Measurements from ENCODE around the gene SLC23A2.

Gene SLC23A2

DNA sequence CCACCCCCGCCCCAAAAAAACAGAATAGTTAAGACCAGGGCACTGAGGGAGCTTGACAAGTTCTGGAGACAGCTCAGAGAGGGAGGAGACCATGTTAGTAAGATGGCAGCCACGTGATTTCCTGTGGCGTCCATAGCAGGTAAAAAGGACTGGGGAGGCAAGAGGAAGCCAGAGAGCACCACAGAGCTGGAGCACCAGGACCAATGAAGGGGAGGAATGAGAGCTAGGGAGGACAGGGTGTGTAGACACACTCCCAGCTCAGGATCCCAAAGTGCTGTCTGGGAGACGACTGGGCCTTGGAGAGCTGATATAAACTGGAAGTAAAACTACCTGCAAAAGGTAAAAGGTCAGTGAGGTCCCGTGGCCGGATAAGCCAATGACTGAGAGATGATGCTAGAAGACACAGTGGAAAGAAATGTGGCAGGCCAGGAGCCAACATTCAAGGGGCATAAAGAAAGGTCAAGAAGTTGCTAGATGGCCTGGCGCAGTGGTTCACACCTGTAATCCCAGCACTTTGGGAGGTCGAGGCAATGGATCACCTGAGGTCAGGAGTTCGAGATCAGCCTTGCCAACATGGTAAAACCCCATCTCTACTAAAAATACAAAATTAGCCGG is 39.0 kb downstream of the SLC23A2 start:
- no peak for DNase-seq

DNA sequence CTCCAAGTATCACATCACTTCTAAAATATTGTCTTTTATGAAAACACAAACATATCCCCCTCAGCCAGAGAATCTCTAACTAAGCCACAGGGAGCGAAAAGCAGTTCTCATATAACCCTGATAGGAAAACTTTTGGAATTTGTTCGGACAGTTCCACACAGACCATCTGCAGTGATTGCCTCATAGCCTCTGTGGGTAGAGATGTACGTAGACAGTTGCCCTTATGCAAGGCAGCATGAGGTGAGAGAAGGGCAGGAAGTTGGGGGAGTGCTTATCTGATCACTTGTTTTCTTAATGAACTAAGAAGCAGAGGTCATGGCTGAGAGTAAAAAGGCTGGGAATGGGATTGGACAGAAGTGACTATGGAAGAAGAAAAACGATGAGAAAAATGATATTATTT is 39.6 kb downstream of the SLC23A2 start:
- no peak for DNase-seq

DNA sequence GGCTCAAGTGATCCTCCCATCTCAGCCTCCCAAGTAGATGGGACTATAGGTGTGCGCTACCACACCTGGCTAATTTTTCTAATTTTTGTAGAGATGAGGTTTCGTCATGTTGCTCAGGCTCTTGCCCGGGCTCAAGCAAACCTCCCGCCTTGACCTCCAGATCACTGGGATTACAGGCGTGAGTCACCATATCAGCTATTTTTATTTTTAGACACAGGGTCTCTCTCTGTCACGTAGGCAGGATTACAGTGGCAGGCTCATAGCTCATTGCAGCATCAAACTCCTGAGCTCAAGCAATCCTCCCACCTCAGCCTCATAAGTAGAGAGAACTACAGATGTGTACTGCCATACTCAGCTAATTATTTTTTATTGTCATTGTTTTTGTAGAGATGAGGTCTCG is 41.7 kb downstream of the SLC23A2 start:
- no peak for DNase-seq

DNA sequence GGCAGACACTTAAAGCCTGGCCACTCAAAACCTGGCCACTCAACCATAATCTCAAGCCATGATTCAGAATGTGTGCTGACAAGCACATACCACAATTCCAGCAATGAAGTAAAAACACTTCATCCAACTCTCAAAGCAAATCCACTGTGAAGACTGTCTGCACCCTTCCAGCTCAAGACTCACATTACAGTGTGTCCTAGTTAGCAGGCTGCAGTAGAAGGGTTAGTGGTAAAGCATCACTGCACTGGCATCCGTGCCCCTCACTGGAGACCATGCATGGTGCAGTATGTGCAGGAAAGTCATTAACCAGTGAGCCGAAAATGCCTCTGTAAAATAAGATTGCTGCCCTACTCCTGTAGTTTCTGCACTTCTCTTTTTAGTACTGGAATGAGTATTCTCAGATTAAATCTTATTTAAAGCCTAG is 43.4 kb downstream of the SLC23A2 start:
- no peak for DNase-seq

DNA sequence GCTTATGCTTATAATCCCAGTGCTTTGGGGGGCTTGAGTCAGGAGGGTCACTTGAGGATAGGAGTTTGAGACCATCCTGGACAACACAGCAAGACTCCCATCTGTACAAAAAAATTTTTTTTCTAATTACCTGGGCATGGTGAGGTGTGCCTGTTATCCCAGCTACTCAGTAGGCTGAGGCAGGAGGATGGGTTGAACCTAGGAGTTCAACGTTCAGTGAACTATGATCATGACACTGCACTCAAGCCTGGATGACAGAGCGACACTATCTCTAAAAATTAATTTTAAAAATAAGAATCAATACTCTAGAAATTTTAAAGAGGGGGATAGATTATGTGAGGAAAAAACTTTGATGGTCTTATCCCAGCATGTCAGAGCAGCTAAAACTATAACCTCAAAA is 44.1 kb downstream of the SLC23A2 start:
- no peak for DNase-seq

DNA sequence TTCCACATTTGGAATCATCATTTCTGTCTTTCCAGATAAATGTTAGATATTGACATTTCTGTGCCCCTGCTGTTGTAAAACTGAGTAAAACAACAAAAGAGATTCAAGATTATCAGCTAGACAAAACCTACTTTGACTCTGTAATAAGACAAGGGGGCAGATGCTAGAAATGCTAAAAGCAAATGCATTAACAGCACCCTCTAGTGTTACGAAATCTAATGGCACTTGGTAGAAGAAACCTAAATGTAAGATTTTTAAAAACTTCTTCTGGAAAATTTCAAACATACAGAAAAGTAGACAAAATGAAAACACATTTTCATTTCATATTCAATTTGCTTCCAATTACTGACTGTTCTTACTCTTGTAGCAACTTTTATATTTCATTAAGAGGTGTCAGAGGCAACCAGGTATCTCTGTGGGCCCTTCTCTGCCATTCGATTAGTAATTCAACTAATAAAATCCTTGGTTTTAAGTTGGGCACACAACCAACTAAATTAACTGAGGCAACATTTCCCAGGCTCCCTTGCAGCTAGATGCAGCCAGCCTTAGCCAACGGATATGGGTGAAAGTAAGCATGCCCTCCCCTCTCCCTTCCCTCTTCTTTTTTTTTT is 45.0 kb downstream of the SLC23A2 start:
- peak; percentile 39 for DNase-seq

DNA sequence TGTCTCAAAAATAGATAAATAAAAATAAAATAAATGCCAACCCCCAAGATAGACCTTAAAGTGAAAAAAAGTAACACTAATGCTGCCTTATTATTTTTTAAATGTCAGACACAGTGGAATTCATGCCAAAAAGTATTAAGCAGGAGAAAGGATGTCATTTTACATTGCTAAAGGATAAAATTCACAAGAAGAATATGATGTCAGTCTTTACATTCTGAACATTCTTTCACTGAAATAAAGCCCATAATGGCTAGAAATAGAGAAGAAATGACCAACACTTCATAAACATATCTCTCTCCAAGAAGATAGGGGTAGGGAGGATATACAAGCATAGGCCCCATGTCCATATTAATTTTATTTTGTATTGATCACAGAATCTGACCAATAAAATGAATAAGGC is 47.4 kb downstream of the SLC23A2 start:
- no peak for DNase-seq

DNA sequence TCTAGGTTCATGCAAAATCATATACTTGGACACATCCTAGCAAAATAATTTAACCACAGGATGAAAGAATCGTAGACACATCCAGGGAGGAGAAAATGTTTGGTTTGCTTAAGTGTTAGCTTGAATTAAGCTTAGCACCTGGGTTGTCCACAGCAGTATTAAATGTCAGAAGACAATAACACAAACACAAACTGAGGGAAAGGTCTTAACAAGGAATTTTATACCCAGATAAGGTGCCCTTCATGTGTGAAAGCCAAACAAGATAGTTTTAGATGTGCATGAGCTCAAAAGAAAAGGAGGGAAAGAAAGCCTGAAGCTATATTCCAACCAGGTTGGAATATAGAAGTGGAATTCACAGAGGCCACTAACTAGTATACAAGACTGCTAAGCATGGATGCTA is 49.1 kb downstream of the SLC23A2 start:
- no peak for DNase-seq

DNA sequence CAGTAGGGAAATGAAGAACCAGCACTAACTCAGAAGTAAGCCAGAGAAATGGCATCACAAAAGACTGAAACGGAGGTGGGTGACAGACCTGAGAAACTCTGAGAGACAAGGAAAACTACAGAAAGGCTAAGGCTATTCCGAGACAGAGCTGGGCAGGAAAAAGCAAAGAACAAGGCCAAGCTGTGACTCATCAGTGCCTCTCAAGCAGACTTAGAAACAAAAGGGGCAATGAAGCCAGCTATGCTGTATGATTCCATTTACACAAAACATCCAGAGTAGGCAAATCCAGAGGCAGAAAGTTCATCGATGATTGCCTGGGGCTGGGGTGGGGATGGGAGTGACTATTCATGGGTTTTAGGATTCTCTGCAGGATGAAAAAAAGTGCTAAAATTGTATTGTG is 50.0 kb downstream of the SLC23A2 start:
- DNase-seq, result no peak

DNA sequence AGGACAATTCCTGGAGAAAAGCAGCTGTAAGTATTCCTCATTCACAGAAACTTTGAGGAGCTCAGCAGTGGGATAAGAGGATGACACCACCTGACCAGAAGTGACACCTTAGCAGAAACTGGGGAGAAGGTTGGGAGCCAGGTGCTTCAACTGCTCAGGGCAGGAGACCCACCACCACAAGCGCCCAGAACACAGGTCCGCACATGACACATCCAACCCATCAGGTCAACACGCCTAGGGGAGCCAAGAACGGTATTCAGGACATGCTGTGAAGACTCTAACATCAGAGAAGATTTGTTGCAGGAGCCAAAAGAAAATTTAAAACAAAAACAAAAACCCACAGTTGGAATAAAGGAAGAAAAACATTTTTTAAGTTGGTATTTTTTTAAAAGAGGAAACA is 50.5 kb downstream of the SLC23A2 start:
- DNase-seq, result no peak

DNA sequence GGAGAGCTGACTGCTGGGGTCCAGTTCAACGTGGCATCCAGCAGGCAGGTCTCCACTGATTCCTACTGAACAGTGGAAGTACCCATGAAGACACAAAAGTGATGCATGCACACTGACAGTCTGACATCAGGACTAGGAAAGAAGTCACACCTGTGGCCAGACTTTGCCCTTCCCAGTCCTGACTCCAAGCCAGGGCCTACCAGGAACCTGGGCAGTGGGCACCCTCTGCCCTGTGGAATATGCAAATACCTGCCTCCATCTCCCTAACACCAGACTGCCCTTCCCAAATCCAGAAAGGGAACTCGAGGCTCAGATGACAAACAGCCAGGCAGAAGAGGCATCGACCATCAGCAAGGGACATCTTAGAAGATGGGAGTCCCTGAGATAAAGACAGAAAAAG is 50.9 kb downstream of the SLC23A2 start:
- DNase-seq, result no peak

DNA sequence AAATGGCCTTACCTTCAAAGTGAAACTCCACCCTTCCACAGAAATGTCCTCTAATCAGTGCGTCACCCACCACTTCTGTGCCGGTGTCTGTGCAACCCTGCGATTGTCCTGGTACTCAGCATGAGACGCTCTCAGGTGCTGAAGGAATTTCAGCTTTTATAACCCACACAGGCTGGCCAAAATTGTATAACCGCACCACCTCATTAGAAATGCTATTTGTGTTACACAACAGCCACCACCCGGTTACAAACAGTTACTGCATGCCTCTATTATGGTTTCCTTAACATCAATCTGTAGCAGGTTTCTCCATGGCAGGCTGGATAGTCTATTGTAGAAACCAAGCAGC is 51.5 kb downstream of the SLC23A2 start:
- DNase-seq, result peak; percentile 14

DNA sequence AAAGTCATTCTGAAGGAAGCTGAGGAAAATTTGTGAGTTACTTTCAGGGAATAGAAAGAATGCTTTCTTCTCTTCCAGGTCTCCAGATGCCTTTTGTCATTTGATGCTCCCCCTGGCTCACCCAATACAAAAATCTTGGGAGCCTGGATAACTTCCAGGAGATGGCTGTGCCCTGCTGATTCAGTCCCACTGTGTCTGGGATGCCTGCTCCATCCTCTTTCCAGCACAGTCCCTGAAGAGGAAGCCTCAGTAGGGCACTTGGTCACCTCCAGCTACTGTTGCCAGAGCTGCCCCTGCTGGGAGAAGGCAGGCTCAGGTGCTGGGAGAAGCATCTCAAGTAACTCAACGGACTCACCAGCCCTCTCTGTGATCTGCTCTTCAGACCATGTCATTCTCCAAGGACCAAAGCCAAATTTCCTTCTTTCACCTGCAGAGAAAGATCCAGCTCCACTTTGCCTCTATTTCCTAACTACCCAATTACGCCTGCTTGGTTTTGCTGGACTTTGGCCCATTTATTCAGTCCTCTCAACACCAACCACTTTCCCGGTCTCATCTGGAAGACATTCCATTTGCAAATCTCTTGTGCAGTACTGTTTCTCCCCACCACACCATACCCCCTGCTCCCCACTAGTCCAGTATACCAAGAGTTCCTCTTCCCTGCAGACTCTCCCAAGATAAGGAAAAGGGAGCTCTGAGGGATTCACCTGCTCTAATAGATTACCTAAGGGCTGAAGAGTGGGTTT is 53.3 kb downstream of the SLC23A2 start:
- DNase-seq, result no peak

DNA sequence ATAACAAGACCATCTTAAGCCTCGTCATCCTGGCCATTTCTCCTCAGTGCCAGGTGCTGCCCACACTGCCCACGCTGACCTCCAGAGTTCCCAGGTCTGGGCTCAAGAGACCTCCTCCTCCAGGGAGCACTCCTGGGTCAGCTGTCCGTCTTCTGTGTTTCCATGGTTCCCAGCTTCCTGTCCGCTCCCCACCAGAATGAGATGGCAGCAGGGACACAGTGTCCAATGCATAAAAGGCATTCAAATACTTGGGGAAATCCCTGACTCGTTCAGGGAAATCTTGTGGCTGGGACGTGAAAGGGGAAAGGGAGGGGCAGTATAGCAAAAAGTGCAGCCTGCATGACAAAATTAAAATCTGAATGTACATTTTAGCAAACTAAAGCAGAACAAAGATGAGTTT is 54.3 kb downstream of the SLC23A2 start:
- no peak for DNase-seq

DNA sequence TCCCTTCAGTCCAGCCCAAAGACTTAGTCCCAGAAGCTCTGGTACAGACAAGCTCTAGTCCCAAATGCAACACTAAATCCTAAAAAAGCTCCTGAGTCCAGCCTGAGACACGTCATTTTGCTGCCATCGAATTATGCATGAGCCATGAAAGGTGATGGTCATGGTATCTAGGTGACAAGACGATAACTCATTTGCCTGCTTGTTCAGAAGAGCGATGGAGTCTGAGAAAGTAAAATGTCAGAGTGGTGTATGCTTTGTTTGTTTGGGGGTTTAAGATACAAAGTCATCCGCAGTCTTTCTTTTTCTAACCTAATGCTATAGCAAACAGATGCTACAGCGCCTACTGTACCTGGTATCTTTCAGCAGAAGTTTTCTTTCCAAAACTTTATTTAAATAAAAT is 54.7 kb downstream of the SLC23A2 start:
- DNase-seq, result no peak

DNA sequence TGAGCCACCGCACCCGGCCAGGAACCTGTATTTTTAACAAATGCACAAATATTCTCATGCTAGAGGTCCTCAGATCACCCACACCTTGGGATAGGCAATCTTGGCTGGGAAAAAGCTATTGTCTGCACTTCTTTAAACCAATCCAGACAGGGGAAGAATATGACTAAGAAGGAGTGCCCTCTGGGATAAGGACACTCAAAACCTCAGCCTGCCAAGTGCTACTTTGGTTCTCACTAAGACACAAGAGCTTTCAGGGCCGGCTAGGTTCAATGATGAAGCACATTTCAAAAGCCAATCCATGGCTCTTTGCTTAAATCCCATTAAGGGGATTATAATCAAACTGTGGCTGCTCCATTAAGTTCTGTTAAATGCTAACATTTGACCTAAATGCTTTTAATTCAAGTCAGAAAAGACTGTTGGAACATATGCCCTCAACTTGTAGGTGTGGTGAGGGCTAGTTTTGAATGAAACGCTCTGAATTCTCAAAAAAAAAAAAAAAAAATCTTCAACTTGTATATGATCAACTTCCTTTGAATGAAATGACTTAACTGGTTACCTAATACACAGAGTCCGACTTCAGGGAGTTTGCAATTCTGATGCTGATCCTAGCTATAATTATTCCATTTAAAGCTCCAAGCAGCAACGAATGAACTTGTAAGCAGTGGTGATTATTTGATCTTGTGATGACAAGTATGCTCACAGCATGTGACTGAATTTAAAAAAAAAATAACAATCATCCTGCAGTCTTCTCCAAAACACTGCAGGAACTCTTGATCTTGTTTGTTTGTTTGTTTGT is 56.6 kb downstream of the SLC23A2 start:
- DNase-seq, result no peak

DNA sequence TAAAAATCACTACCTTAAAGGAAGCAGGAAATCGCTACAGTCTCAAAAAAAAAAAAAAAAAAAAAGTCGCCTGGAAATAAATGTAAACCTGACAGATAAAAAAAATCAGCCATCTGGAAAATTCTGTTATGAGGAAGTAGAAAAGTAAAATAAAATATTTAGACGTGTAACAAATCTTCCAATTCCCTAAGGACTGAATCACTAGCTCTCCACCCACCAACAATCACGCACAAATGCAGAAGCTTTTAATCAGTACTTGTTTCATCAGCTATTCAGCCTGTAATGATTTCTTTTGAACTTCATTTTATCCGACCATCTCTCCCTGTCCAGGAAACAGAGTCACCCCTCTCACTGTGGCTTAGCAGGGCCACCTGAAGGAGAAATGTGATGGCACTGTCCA is 59.0 kb downstream of the SLC23A2 start:
- DNase-seq, result no peak

DNA sequence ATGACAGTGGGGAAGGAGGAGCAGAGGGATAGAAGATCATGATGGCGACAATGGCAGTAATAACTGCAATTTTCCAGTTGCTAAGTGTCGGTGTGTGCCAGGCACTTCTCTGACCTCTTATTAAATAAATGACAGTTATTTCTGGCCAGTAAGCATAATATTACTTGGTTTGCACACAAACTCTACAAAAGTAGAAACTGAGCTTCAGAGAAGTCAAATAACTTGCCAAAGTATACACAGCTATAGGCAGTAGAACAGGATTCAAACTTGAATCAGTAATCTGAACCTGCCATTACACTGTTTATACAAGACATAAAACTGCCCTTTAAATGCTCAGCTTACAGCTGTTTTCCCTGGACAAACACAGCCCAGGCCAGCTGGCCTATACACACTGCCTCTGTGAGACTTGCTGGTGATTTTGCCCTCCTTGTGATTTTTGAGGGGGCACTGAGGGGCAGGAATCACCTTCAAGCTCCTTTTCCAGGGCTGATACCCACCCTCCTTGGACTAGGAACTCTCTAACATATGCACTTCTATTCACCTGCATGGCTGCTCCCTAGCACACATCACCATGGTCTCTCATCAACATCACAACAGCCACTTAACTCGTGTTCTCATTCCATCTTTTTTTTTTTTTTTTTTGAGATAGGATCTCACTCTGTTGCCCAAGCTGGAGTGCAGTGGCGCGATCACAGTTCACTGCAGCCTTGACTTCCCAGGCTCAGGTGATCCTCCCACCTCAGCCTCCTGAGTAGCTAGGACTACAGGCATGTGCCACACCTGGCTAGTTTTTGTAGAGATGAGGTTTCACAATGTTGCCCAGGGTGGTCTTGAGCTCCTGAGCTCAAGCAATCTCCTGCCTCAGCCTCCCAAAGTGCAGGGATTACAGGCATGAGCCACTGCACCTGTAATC is 63.6 kb downstream of the SLC23A2 start:
- peak; percentile 56 for DNase-seq

DNA sequence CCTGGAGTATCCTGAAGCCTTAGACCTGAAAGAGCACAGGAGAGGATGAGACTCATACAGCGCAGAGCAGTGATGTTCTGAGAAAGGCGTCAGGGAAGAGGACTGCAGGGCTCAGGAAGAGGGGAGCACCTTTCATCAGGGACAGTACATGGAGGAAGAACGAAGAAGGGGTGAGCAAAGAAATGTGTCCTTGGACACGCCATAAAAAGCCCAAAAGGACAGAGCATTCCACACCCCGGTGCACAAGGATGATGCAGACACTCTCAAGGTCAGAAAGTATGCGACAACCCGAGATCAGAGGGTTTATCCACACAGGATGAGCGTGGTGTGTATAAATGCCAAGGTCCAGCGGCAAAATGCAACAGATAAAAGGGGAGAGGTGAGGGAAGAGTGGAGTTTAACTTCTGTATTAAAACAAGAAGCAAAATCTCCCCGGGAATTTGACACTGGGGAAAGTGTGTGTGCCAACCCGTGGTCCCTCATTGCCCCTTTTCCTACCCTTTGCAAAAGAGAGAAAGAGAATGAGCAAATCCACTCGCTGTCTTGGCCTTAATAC is 64.4 kb downstream of the SLC23A2 start:
- DNase-seq, result no peak

DNA sequence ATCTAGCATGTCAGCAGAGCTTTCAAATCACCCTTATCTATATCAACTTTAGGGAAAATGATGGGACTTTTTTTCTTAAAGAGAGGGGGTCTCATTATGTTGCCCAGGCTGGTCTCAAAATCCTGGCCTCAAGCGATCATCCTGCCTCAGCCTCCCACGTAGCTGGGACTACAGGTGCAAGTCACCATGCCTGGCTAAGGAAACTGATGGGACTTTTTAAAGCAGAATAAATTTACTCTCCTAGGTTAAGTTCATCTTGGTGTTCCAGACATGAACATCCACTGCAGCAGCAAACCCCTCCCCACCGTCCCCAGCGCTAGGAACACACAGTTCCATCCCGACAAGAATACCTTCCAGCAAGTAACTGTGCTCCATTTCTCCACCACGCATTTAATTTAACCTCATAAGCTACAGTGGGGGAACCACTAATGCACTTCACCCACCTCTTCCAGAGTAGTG is 64.9 kb downstream of the SLC23A2 start:
- no peak for DNase-seq

DNA sequence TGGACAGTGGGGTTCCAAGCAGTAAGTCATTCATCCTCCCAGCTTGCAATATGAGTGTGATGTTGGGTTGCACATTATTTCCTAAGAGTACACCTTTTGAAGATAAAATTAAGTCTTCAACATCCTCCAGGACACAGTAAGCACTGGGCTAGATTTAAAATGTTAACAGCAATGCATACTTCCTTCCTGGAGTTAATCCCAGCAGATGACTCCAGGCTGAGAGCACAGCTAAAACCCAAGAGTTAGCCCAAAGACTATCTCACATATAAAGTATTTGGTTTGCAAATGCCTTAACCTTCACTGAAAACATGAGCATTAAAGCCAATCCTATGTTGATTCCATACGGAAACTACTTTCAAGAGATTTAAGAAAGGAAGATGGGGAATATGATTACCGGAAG is 69.2 kb downstream of the SLC23A2 start:
- DNase-seq, result no peak

DNA sequence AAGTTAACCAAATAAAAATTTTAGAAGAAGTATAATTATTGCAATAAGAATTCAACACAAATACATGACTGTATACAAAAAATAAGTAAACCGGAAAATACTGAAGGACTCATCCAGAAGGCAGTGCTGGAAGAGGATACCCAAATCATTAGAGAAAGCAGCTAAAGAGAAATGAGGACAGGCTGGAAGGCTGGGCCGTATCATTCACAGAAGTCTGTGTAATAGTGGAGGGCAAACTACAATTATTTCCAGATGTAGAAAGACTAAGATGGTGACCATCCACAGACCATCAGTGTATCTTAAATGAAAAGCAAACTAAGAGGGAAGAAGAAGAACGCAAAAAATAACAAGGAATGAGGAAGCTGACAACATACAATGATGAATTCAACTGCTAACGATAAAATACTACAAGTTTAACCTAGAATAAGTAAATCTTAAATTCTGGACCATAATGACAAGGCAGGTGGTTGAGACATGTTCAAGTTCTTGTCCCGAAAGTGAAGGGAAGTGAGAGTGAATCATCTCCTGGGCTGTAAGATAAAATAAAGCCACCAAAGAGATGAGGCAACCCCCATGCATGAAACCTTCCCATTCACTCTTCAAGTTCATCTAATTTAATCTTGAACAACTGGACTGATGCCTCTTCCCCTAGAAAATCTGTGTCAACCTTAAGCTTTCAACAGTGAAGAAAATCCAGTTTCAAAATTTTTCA is 71.5 kb downstream of the SLC23A2 start:
- DNase-seq, result no peak

All from COR-L47 (cell line).